T47D (cell line): Measurements from ENCODE around the gene DENND1A.
"Not testable (repeated sequence)": the region's sequence is repeated elsewhere in the genome, so short reads cannot be mapped to it uniquely, and the experiment has no call there.

Experiments used
- DNase-seq, 2 experiments: peaks; one replicate each; pipeline versions ENCODE4 v3.0.0 to v3.0.0-alpha.2; 2011 to 2012; ENCODE audit warnings: low read depth in 1 of 2, low spot score in 1 of 2
- JUND ChIP-seq: IDR thresholded peaks from 2 replicates; pipeline ENCODE4 v1.6.1; 2012; ENCODE audit warnings: low read depth
- in situ Hi-C: cut with HindIII; loops from 2 replicates; pipeline ENCODE4 v1.10.0; 2016; ENCODE audit warnings: low sequenced_read_pairs, low pct_unique_long_range_greater_than_20kb

DENND1A gene

DNA sequence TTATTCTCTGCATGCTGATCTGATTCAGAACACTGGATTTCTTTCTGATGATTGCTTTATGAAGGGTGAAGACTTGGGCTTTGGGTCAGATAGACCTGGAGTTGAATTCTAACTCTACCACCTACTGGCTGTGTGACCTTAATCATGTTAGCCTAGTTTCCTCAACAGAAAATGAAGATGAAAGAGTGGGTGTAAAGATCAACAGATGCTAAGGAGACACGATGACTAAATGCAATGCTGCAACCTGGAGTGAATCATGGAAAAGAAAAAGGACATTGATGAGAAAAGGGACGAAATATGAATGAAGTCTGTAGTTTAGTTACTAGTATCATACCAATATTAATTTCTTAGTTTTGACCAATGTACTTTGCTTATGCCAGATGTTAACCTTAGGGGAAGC lies 27.8 kb upstream of the DENND1A start:
- no peak for DNase-seq
- no peak for TF ChIP-seq JUND
- in situ Hi-C loops: no loop called here

- in situ Hi-C loops: no loop called here
- TF ChIP-seq JUND: no peak
- peak in 1 of 2 experiments; percentile 57 for DNase-seq
Observed at GRCh38 chr9:123957168-123957721, 27.3 kb upstream of the DENND1A start.

DNA sequence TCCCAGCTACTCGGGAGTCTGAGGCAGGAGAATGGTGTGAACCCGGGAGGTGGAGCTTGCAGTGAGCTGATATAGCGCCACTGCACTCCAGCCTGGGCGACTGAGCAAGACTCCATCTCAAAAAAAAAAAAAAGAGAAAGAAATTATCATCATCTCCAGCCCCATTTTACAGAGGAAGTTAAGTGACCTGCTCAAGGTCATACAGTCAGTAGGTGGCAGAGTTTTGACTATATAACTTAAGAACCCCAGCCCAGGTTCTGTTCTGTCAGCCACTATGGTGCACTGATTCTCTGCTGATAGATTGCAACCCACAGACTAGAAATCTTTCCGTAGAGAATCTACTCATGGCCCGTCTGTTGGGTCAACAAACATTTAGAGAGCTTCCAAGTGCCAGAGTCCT lies 25.7 kb upstream of the DENND1A start:
- no peak for DNase-seq
- no peak for TF ChIP-seq JUND
- in situ Hi-C loops: no loop called here

DNA sequence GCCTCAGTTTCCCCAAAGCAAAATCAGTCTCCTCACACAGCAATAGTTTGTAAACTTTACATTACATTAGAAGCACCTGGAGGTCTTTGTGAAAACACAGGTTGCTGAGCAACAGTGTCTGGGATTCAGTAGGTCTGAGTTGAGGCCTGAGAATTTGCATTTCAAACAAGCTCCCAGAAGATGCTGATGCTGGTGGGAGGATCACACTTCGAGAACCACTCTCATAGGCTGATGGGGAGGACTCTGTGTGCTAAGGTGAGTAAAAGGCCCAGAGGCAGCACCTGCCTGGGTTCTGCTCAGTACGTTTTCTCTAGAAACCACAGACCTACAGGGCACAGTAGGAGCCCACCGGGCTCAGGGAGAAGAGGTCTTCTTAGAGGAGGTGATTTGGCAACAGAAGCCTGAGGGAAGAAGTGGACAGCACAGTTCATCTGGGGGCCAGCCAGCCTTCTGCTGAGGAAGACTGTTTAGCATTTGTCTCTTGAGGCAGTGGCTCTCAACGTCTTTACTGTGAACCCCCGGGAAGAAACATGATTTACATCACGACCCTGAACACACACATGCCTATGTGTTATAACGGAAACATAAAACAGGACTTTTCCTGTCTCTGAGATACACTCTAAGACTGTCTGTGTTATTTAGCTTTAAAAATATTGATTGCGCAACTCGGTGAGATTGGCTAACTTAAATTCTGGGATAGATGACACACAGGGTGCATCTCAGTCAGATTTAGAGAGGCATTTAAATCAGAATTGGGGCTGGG lies 24.8 kb upstream of the DENND1A start:
- in situ Hi-C loops: no loop called here
- TF ChIP-seq JUND: no peak
- DNase-seq: no peak

GRCh38 chr9:123952641-123953495 lies 22.9 kb upstream of the DENND1A start:
- in situ Hi-C loops: no loop called here
- DNase-seq: no peak
- no peak for TF ChIP-seq JUND

- no peak for TF ChIP-seq JUND
- no peak for DNase-seq
- in situ Hi-C loops: no loop called here
Observed at GRCh38 chr9:123948286-123948685, 18.4 kb upstream of the DENND1A start.

GRCh38 chr9:123947326-123947725 lies 17.4 kb upstream of the DENND1A start:
- no peak for DNase-seq
- no peak for TF ChIP-seq JUND
- in situ Hi-C loops: no loop called here

GRCh38 chr9:123946101-123946821 lies 16.3 kb upstream of the DENND1A start:
- DNase-seq: no peak
- in situ Hi-C loops: no loop called here
- no peak for TF ChIP-seq JUND

GRCh38 chr9:123945532-123945931 lies 15.6 kb upstream of the DENND1A start:
- in situ Hi-C loops: no loop called here
- TF ChIP-seq JUND: no peak
- DNase-seq: no peak

DNA sequence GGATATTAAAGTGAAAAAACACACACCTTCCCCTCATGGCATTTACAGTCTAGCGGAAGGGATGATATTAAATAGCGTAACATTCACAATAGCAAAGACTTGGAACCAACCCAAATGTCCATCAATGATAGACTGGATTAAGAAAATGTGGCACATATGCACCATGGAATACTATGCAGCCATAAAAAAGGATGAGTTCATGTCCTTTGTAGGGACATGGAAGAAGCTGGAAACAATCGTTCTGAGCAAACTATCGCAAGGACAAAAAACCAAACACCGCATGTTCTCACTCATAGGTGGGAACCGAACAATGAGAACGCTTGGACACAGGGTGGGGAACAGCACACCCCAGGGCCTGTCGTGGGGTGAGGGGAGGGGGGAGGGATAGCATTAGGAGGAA lies 14.5 kb upstream of the DENND1A start:
- DNase-seq, in situ Hi-C loops: not testable (repeated sequence)

DNA sequence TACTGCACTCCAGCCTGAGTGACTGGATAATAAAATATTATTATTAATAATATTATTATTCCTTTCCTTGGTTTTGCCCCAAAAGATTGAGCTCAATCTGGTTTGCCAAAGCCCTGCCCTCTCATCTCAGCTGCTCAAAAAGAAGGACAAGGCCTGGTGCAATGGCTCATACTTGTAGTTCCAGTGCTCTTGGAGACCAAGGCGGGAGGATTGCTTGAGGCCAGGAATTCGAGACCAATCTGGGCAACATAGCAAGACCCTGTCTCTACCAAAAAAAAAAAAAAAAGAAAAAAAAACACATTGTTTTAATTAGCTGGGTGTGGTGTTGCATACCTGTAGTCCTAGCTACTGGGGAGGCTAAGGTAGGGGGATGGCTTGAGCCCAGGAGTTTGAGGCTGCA lies 13.7 kb upstream of the DENND1A start:
- no peak for TF ChIP-seq JUND
- in situ Hi-C loops: no loop called here
- no peak for DNase-seq

DNA sequence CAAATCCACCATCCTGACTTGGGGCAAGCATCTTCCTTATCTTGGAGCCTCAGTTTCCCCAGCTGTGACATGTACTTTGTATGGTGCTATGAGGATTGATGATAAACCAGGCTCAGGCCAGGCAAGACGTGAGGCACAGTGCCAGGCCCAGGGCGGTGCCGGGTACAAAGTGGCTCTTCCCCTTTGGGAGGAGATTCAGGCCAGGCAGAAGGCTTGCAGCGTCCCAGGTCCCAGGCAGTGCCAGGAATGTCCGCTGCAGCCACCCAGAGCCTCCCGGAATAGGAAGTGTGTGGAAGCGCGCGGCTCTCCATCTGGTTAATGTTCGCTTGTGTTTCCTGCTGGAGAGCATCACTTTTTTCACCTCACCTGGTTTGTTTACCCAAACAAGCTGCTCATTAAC lies 12.6 kb upstream of the DENND1A start:
- no peak for DNase-seq
- in situ Hi-C loops: no loop called here
- no peak for TF ChIP-seq JUND
